Osteocyte (in vitro differentiated cells): ENCODE results near the gene SYT10. TPM values are rescaled to one million over a fixed set of nuclear protein-coding genes. Genes with fewer than 3 reads are reported as not detected.

Source experiments
- DNase-seq: peaks from one replicate; pipeline ENCODE4 v3.0.0; 2021; ENCODE audit warnings: mixed read lengths; ENCODE audit not compliant: unreplicated experiment; ENCODE audit errors: extremely low spot score
- H3K27ac Mint-ChIP-seq: one replicate; pipeline ENCODE4 v1.8.0; 2021; ENCODE audit warnings: mild to moderate bottlenecking, mixed read lengths; ENCODE audit not compliant: unreplicated experiment
- H3K27me3 Mint-ChIP-seq: one replicate; pipeline ENCODE4 v1.8.0; 2021; ENCODE audit warnings: mixed read lengths; ENCODE audit not compliant: unreplicated experiment
- H3K36me3 Mint-ChIP-seq: one replicate; pipeline ENCODE4 v1.8.0; 2021; ENCODE audit warnings: mixed read lengths; ENCODE audit not compliant: unreplicated experiment
- H3K4me1 Mint-ChIP-seq: one replicate; pipeline ENCODE4 v1.8.0; 2021; ENCODE audit warnings: mixed read lengths; ENCODE audit not compliant: unreplicated experiment
- H3K4me3 Mint-ChIP-seq: one replicate; pipeline ENCODE4 v1.8.0; 2021; ENCODE audit warnings: mild to moderate bottlenecking, moderate library complexity, mixed read lengths; ENCODE audit not compliant: unreplicated experiment
- H3K9me3 Mint-ChIP-seq: one replicate; pipeline ENCODE4 v1.8.0; 2021; ENCODE audit warnings: mixed read lengths; ENCODE audit not compliant: unreplicated experiment
- CTCF ChIP-seq: fragments of 200-600 bp; sonication (generic); IDR thresholded peaks from 2 replicates; pipeline ENCODE4 v1.5.0; 2021; ENCODE audit warnings: antibody characterized with exemption, mild to moderate bottlenecking, moderate library complexity
- long read RNA-seq: library from polyadenylated mRNA; unstranded; transcript quantifications from one replicate; pipeline ENCODE4 v2.0.0, GENCODE V29; 2021
- total RNA-seq: library from RNA; stranded (reverse); gene quantifications from 2 replicates; pipeline ENCODE4 v1.2.1, GENCODE V29; 2021

SYT10 gene
- total RNA-seq: not detected in 2 replicates
- long read RNA-seq: 0 reads

- DNase-seq: no peak
- Mint-ChIP-seq H3K9me3 (no peaks in the 10 kb centered on the region), H3K36me3 (no peaks in the 10 kb centered on the region), H3K27ac (no peak within 1 kb of the TSS), H3K4me3 (peak within 1 kb of the TSS; percentile 85), H3K27me3 (peaks cover 51% of the 10 kb centered on the region), H3K4me1 (peaks cover 9% of the 10 kb centered on the region)
- no peak for TF ChIP-seq CTCF
Measured at GRCh38 chr12:33439587-33440011, at the start of gene SYT10. TSS of gene SYT10 (minus strand) at chr12:33439819. CDS start at chr12:33439522, 297 bp downstream.

GRCh38 chr12:33488036-33488435, 48.4 kb upstream of the SYT10 start:
- Mint-ChIP-seq H3K36me3 (no peaks in the 10 kb centered on the region), H3K4me1 (no peaks in the 10 kb centered on the region), H3K27me3 (no peaks in the 10 kb centered on the region), H3K9me3 (peaks cover 16% of the 10 kb centered on the region), H3K27ac (no peak overlapping the region), H3K4me3 (no peak overlapping the region)
- no peak for TF ChIP-seq CTCF
- no peak for DNase-seq

GRCh38 chr12:33486058-33486457, 46.4 kb upstream of the SYT10 start:
- Mint-ChIP-seq H3K4me1 (no peaks in the 10 kb centered on the region), H3K4me3 (no peak overlapping the region), H3K27me3 (no peaks in the 10 kb centered on the region), H3K9me3 (peaks cover 7% of the 10 kb centered on the region), H3K36me3 (no peaks in the 10 kb centered on the region), H3K27ac (no peak overlapping the region)
- no peak for TF ChIP-seq CTCF
- no peak for DNase-seq

- H3K4me3 Mint-ChIP-seq: no peak overlapping the region
- no peak overlapping the region for H3K27ac Mint-ChIP-seq
Measured at GRCh38 chr12:33484161-33484560, 44.5 kb upstream of the SYT10 start.

GRCh38 chr12:33480366-33480765, 40.7 kb upstream of the SYT10 start:
- Mint-ChIP-seq H3K36me3 (no peaks in the 10 kb centered on the region), H3K9me3 (peaks cover 23% of the 10 kb centered on the region), H3K4me3 (no peak overlapping the region), H3K4me1 (no peaks in the 10 kb centered on the region), H3K27me3 (no peaks in the 10 kb centered on the region), H3K27ac (no peak overlapping the region)
- DNase-seq: no peak
- TF ChIP-seq CTCF: no peak

More at GRCh38 chr12:33484161-33484560, 44.5 kb upstream of the SYT10 start:
- Mint-ChIP-seq H3K36me3 (no peaks in the 10 kb centered on the region), H3K4me1 (no peaks in the 10 kb centered on the region), H3K27me3 (no peaks in the 10 kb centered on the region), H3K9me3 (peaks cover 5% of the 10 kb centered on the region)
- no peak for DNase-seq
- TF ChIP-seq CTCF: no peak
